Ovary (tissue), 3 donors: ENCODE data around the gene SOX5.

Source experiments
- EP300 ChIP-seq: sonication (generic); formaldehyde crosslinking; IDR thresholded peaks from one replicate; pipeline ENCODE4 v1.6.1; 2017; ENCODE audit warnings: antibody characterized with exemption
- POLR2A ChIP-seq: fragments of 450-650 bp; IDR thresholded peaks from one replicate; pipeline ENCODE4 v1.6.1; 2017; ENCODE audit warnings: antibody characterized with exemption, mild to moderate bottlenecking, moderate library complexity
- TF ChIP-seq, protein P1 (sequence below), 3 donors: fragments of 450-650 bp in 2 of 3; fragments of 200-600 bp in 1 of 3; IDR thresholded peaks; one replicate each; pipeline versions ENCODE4 v1.5.1 to v1.8.0; 2016 to 2022; ENCODE audit warnings: antibody characterized with exemption in 3 of 3, mild to moderate bottlenecking in 1 of 3
- donor health status: DM: no; HTN: no; CAD: no.

DNA sequence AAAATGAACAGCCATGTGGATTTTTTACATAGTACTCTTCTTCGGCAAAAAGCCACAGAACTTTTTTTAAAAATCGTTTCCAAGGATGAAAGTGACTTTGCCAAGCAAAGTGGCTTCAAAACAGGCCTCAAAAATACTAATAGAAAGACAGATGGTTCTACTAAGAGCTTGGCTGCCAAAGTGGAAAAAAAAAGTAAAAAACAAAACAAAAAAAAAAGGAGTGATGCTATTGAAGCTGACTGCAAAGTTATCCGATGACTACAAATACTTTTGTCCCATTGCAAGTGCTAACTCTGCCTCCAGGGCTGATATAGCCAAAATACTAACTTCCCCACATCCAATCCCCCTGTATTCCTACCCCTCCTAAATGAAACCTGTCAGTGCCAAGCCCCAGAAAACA, 277.6 kb downstream of the SOX5 start:
- TF ChIP-seq, protein P1, sequence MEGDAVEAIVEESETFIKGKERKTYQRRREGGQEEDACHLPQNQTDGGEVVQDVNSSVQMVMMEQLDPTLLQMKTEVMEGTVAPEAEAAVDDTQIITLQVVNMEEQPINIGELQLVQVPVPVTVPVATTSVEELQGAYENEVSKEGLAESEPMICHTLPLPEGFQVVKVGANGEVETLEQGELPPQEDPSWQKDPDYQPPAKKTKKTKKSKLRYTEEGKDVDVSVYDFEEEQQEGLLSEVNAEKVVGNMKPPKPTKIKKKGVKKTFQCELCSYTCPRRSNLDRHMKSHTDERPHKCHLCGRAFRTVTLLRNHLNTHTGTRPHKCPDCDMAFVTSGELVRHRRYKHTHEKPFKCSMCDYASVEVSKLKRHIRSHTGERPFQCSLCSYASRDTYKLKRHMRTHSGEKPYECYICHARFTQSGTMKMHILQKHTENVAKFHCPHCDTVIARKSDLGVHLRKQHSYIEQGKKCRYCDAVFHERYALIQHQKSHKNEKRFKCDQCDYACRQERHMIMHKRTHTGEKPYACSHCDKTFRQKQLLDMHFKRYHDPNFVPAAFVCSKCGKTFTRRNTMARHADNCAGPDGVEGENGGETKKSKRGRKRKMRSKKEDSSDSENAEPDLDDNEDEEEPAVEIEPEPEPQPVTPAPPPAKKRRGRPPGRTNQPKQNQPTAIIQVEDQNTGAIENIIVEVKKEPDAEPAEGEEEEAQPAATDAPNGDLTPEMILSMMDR (IDR thresholded peaks at IDR 0.05), result no peak
- TF ChIP-seq POLR2A (no peak), EP300 (no peak)
